ENCODE measurements around the gene RIN1.

Gene RIN1

GRCh38 chr11:66284526-66285078 is 51.6 kb downstream of the RIN1 start:
- no peak for DNase-seq

- no peak for DNase-seq
These were observed 52.7 kb downstream of the RIN1 start for GRCh38 chr11:66283461-66284105.

GRCh38 chr11:66282468-66283455 is 53.5 kb downstream of the RIN1 start:
- peak; percentile 42 to 100 (median 96) for DNase-seq

Measured in amygdala (tissue), 56 donors.